Endothelial cell of umbilical vein (primary cell): ENCODE measurements around the gene CYCS. TPM values are rescaled to one million over a fixed set of nuclear protein-coding genes. Genes with fewer than 3 reads are reported as not detected.

Source experiments
- BruUV-seq: library from RNA; stranded (reverse); fragments of 400-500 nt; replicated peaks from 2 replicates; lab custom pipeline; 2021; lab: Mats Ljungman, UMichigan
- CTCF ChIA-PET: fragments of 300-600, 350-600 bp; sonication (Branson Sonifier 250); formaldehyde crosslinking; loops from one replicate; lab custom pipeline; 2021; ENCODE audit warnings: antibody characterized with exemption, inconsistent platforms; lab: Charles Lee
- POLR2A ChIA-PET: fragments of 300-600, 350-600 bp; sonication (Branson Sonifier 250); formaldehyde crosslinking; loops from one replicate; lab custom pipeline; 2021; ENCODE audit warnings: antibody characterized with exemption, inconsistent platforms; lab: Charles Lee
- DNase-seq: peaks from one replicate; pipeline ENCODE4 v3.0.0-alpha.2; 2011; ENCODE audit warnings: low read depth, low spot score
- FAIRE-seq: peaks from 2 replicates; lab custom pipeline; 2011; peaks lifted over from hg19 to GRCh38; lab: Jason Lieb, UNC
- H2AFZ ChIP-seq: 2 replicates; pipeline ENCODE4 v1.6.0; 2012; ENCODE audit warnings: low read depth, low read length, control low read depth, inconsistent platforms
- H3K27ac ChIP-seq: 2 replicates; pipeline ENCODE4 v1.5.1; 2011; ENCODE audit warnings: low read depth, mild to moderate bottlenecking, control low read depth, low read length, moderate library complexity; ENCODE audit not compliant: insufficient read depth
- H3K27me3 ChIP-seq, 2 experiments: 2 replicates each; pipeline versions ENCODE4 v1.6.0 to v1.6.1; 2011; ENCODE audit warnings: low read length in 2 of 2, mixed read lengths in 1 of 2; ENCODE audit not compliant: control insufficient read depth in 2 of 2, insufficient read depth in 2 of 2
- H3K36me3 ChIP-seq, 2 experiments: 2 replicates in 1 of 2; 3 replicates in 1 of 2; pipeline ENCODE4 v1.5.1; 2011; ENCODE audit warnings: low read length in 2 of 2, mild to moderate bottlenecking in 1 of 2, moderate library complexity in 1 of 2; ENCODE audit not compliant: control insufficient read depth in 2 of 2, insufficient read depth in 2 of 2; ENCODE audit errors: extremely low read depth in 1 of 2
- H3K4me1 ChIP-seq: 3 replicates; pipeline ENCODE4 v1.5.1; 2011; ENCODE audit warnings: mild to moderate bottlenecking, low read length; ENCODE audit not compliant: control insufficient read depth, insufficient read depth; ENCODE audit errors: extremely low read depth
- H3K4me2 ChIP-seq: 2 replicates; pipeline ENCODE4 v1.6.1; 2011; ENCODE audit warnings: low read length, control low read depth, mixed read lengths; ENCODE audit not compliant: insufficient read depth
- H3K4me3 ChIP-seq, 3 experiments: fragments of 200-600 bp in 1 of 3; sonication (generic), shearing (Covaris generic) in 1 of 3; replicated peaks in 1 of 3; 2 replicates each; pipeline ENCODE4 v1.5.1; 2011 to 2016; ENCODE audit warnings: control low read depth in 3 of 3, low read length in 3 of 3, mild to moderate bottlenecking in 2 of 3, inconsistent platforms in 1 of 3, low read depth in 1 of 3, moderate library complexity in 1 of 3; ENCODE audit not compliant: insufficient read depth in 1 of 3
- H3K79me2 ChIP-seq: 2 replicates; pipeline ENCODE4 v1.6.0; 2012; ENCODE audit warnings: low read length, inconsistent platforms; ENCODE audit not compliant: control insufficient read depth, insufficient read depth
- H3K9ac ChIP-seq: replicated peaks from 2 replicates; pipeline ENCODE3; 2011; ENCODE audit warnings: low read length, control low read depth; ENCODE audit not compliant: insufficient read depth; ENCODE audit errors: extremely low read depth
- H3K9me1 ChIP-seq: replicated peaks from 3 replicates; pipeline ENCODE4 v1.6.0; 2011; ENCODE audit warnings: mild to moderate bottlenecking, low read length; ENCODE audit not compliant: control insufficient read depth, insufficient read depth; ENCODE audit errors: extremely low read depth
- H3K9me3 ChIP-seq: replicated peaks from 2 replicates; pipeline ENCODE4 v1.5.1; 2012; ENCODE audit warnings: low read length, inconsistent platforms; ENCODE audit not compliant: control insufficient read depth, insufficient read depth
- H4K20me1 ChIP-seq: replicated peaks from 2 replicates; pipeline ENCODE3; 2011; ENCODE audit warnings: mild to moderate bottlenecking, low read length; ENCODE audit not compliant: control insufficient read depth, insufficient read depth; ENCODE audit errors: extremely low read depth
- EZH2 ChIP-seq: IDR thresholded peaks from 2 replicates; pipeline ENCODE4 v1.6.1; 2012; ENCODE audit warnings: borderline replicate concordance, low read depth, mild to moderate bottlenecking, moderate library complexity, low read length, inconsistent platforms; ENCODE audit not compliant: severe bottlenecking
- FOS ChIP-seq: IDR thresholded peaks from 2 replicates; pipeline ENCODE4 v1.6.1; 2011; ENCODE audit warnings: mild to moderate bottlenecking, low read length, moderate library complexity, borderline replicate concordance; ENCODE audit not compliant: insufficient read depth
- GATA2 ChIP-seq: IDR thresholded peaks from 2 replicates; pipeline ENCODE4 v1.7.0; 2011; ENCODE audit warnings: low read depth, mild to moderate bottlenecking, moderate library complexity, mixed read lengths, low read length; ENCODE audit not compliant: insufficient read length, insufficient read depth
- JUN ChIP-seq: IDR thresholded peaks from 2 replicates; pipeline ENCODE4 v1.6.1; 2011; ENCODE audit warnings: borderline replicate concordance, low read depth; ENCODE audit not compliant: insufficient read length, insufficient read depth
- MYC ChIP-seq: IDR thresholded peaks from one replicate; pipeline ENCODE4 v1.6.1; 2011; ENCODE audit warnings: mild to moderate bottlenecking, low read depth, low read length
- POLR2A ChIP-seq: IDR thresholded peaks from 2 replicates; pipeline ENCODE4 v1.6.1; 2012; ENCODE audit warnings: low read depth, mild to moderate bottlenecking, control low read depth, low read length
- POLR2AphosphoS5 ChIP-seq: IDR thresholded peaks from 2 replicates; pipeline ENCODE4 v1.6.1; 2012; ENCODE audit warnings: low read depth, mild to moderate bottlenecking, control low read depth, low read length, moderate library complexity; ENCODE audit not compliant: insufficient read depth
- dilution Hi-C: fragments of 300-500 bp; cut with MboI; formaldehyde crosslinking; loops from one replicate; pipeline ENCODE4 v1.15.0; 2019; ENCODE audit warnings: low sequenced_read_pairs; ENCODE audit not compliant: extremely low pct_ligation_motif_present
- intact Hi-C: fragments of 100-400 bp; cut with micrococcal nuclease; formaldehyde crosslinking; loops from one replicate; pipeline ENCODE4 v1.10.0; 2022
- polyA plus RNA-seq, 4 experiments: library from polyadenylated mRNA; depleted of rRNA in 3 of 4; stranded (reverse) in 3 of 4; unstranded in 1 of 4; fragments of >200 nt; gene quantifications; 2 replicates each; pipeline versions ENCODE4 v1.2.1 to v1.2.3, GENCODE V29; 2011 to 2012; ENCODE audit warnings: missing spikeins in 1 of 4
- total RNA-seq: library from RNA; stranded (reverse); gene quantifications from 2 replicates; pipeline ENCODE4 v1.2.3, GENCODE V29; 2021
- TF ChIP-seq, protein P1 (sequence below), 2 donors: IDR thresholded peaks; 1 replicate in 1 of 2; 2 replicates in 1 of 2; pipeline ENCODE4 v1.5.1; 2011; ENCODE audit warnings: low read length in 2 of 2, mild to moderate bottlenecking in 2 of 2, moderate library complexity in 2 of 2, control low read depth in 1 of 2, inconsistent platforms in 1 of 2, low read depth in 1 of 2; ENCODE audit not compliant: insufficient read depth in 1 of 2; ENCODE audit errors: extremely low read depth in 1 of 2
- TF ChIP-seq, protein P2 (sequence below): IDR thresholded peaks from 2 replicates; pipeline ENCODE4 v1.6.1; 2011; ENCODE audit not compliant: insufficient read depth, insufficient read length

CYCS gene
- total and polyA plus RNA-seq, 2 donors (not counting 3 experiments of a cell fraction or from before 2014, with no cell fraction given) = 21.4 to 134 TPM

DNA sequence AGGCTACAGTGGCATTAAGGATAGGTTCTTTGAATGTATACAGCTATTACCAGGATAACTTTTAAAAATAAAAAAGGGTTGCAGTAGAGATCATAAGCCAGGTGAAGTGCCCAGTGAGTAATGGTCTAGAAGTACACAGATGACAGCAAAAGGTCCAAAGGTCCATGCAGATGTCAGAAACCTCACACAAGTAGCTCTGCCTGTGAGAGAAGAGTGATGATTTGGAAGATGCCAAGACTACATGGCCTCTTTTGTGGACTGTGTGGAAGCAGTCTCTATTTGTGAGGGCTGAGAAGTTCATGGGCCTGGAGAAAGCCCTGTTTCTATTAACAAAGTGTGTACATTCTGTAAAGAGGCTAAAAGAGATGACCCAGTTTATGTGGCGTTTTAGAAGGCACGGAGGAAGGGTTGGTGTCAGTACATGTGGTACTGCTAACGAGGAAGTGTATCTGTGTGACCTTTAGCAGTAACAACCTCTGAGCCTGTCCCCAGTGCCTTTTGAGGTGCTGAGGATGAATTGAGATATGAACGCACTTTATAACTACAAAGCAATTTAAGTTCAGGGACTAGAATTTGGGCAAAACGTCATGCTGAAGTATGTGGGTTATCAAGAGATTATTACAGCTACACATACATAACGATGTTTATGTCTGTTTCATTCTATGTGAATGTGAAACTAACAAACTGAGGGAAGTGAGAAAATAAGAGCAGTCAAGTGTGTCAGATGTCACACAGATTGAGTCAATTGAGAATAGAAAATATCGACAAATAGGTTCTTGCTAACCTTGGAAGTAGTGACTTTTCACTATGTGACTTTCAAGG lies 7.6 kb downstream of the CYCS start:
- POLR2A ChIA-PET = interaction anchor here (2.1 kb wide), 1 partner anchor 8 kb away, joined by 13 read pairs; the partner anchor contains the start of gene CYCS
- no TSS peak for BruUV-seq
- no peak for DNase-seq

DNA sequence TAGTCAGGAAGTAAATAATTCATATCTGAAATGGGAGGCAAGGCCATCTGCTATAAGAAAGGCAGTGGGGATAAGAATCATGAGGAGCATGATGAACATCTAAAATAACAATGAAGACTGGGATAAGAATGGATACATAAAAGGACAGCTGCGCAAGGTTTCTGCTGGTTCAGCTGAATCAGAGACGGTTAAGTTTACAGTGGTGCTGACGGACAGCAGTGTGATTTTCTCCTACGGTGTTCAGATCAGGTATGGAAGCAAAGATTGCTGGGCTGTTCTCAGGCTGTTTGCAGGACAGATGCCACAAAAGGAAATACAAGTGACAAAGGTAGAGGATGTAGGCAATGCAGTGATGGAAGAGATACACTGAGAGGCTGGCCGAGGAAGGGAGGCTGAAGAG lies 8.4 kb downstream of the CYCS start:
- intact Hi-C loops = no loop called here
- Histone ChIP-seq H2AFZ (no peak overlapping the region), H3K4me3 (no peak overlapping the region), H3K9me3 (no peaks in the 10 kb centered on the region), H3K9ac (no peak overlapping the region), H3K9me1 (no peaks in the 10 kb centered on the region), H3K27me3 (no peaks in the 10 kb centered on the region), H3K79me2 (peaks cover 1% of the 10 kb centered on the region), H4K20me1 (no peaks in the 10 kb centered on the region), H3K4me1 (no peaks in the 10 kb centered on the region), H3K36me3 (peaks cover under 1 to 3% of the 10 kb centered on the region in 2 experiments), H3K27ac (no peak overlapping the region), H3K4me2 (no peak overlapping the region)
- POLR2A ChIA-PET = interaction anchor here (2.1 kb wide), 1 partner anchor 9 kb away, joined by 13 read pairs; the partner anchor contains the start of gene CYCS
- TF ChIP-seq POLR2AphosphoS5 = no peak
- no peak for TF ChIP-seq MYC
- no peak for TF ChIP-seq POLR2A
- TF ChIP-seq, protein P1, sequence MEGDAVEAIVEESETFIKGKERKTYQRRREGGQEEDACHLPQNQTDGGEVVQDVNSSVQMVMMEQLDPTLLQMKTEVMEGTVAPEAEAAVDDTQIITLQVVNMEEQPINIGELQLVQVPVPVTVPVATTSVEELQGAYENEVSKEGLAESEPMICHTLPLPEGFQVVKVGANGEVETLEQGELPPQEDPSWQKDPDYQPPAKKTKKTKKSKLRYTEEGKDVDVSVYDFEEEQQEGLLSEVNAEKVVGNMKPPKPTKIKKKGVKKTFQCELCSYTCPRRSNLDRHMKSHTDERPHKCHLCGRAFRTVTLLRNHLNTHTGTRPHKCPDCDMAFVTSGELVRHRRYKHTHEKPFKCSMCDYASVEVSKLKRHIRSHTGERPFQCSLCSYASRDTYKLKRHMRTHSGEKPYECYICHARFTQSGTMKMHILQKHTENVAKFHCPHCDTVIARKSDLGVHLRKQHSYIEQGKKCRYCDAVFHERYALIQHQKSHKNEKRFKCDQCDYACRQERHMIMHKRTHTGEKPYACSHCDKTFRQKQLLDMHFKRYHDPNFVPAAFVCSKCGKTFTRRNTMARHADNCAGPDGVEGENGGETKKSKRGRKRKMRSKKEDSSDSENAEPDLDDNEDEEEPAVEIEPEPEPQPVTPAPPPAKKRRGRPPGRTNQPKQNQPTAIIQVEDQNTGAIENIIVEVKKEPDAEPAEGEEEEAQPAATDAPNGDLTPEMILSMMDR (IDR thresholded peaks at IDR 0.05; ENCODE audit: extremely low read depth in 1 of 2, insufficient read depth in 1 of 2, low read depth in 1 of 2, low read length in 2 of 2) = no peak
- no peak for TF ChIP-seq GATA2
- no peak for TF ChIP-seq FOS
- TF ChIP-seq, protein P2, sequence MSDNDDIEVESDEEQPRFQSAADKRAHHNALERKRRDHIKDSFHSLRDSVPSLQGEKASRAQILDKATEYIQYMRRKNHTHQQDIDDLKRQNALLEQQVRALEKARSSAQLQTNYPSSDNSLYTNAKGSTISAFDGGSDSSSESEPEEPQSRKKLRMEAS = no peak
- no peak for TF ChIP-seq EZH2
- no peak for TF ChIP-seq JUN
- DNase-seq (no peak), FAIRE-seq (no peak)
- dilution Hi-C loops = no loop called here
- no TSS peak for BruUV-seq
- CTCF ChIA-PET = no interaction called here

More for the DNA sequence above, 7.6 kb downstream of the CYCS start:
- intact Hi-C loops = no loop called here
- Histone ChIP-seq H3K4me2 (no peak overlapping the region), H3K9me1 (no peaks in the 10 kb centered on the region), H4K20me1 (no peaks in the 10 kb centered on the region), H3K27ac (no peak overlapping the region), H3K36me3 (peaks cover 3 to 10% of the 10 kb centered on the region in 2 experiments), H2AFZ (no peak overlapping the region), H3K9ac (no peak overlapping the region), H3K79me2 (peaks cover 7% of the 10 kb centered on the region), H3K27me3 (no peaks in the 10 kb centered on the region), H3K4me1 (no peaks in the 10 kb centered on the region), H3K9me3 (no peaks in the 10 kb centered on the region), H3K4me3 (no peak overlapping the region)
- peak; percentile 11 for TF ChIP-seq POLR2A
- no peak for TF ChIP-seq JUN
- CTCF ChIA-PET = no interaction called here
- FAIRE-seq = no peak
- dilution Hi-C loops = no loop called here
